ENCODE measurements around the gene RECQL. TPM values are rescaled to one million over a fixed set of nuclear protein-coding genes. Genes with fewer than 3 reads are reported as not detected.
"Not testable (repeated sequence)": the region's sequence is repeated elsewhere in the genome, so short reads cannot be mapped to it uniquely, and the experiment has no call there.

RECQL gene
- total and polyA plus RNA-seq, 7 donors, result 4.2 to 44.6 (median 30.8) TPM

GRCh38 chr12:21434699-21435098, 66.7 kb downstream of the RECQL start:
- intact Hi-C loops (cut with DNase I), result loop anchor here (5.0 to 10.0 kb wide), 2 partner anchors 68 to 220 kb away; partner anchors contain the start of genes GOLT1B, LDHB and RECQL
- 61 to 79% methylated on average over 2 of the region's 2 CpGs for whole genome bisulfite sequencing, 2 donors
- Histone ChIP-seq H3K36me3 (no peaks in the 10 kb centered on the region), H3K27me3 (no peaks in the 10 kb centered on the region), H3K9me3 (no peaks in the 10 kb centered on the region), H3K27ac (no peak overlapping the region), H3K4me3 (no peak overlapping the region), H3K4me1 (peaks cover 0 to 15% (median 7%) of the 10 kb centered on the region in 4 donors)
- TF ChIP-seq POLR2AphosphoS5 (IDR thresholded peaks at IDR 0.05) (no peak), POLR2A (IDR thresholded peaks at IDR 0.05) (no peak), EP300 (IDR thresholded peaks at IDR 0.05) (no peak), CTCF (IDR thresholded peaks at IDR 0.05) (no peak)
- DNase-seq, result no peak

- Histone ChIP-seq H3K27ac (no peak overlapping the region), H3K4me1 (peaks cover 0 to 4% (median 2%) of the 10 kb centered on the region in 4 donors), H3K4me3 (no peak overlapping the region), H3K9me3 (no peaks in the 10 kb centered on the region), H3K36me3 (no peaks in the 10 kb centered on the region), H3K27me3 (no peaks in the 10 kb centered on the region)
- DNase-seq, result no peak
- TF ChIP-seq POLR2A (IDR thresholded peaks at IDR 0.05), result no peak
- TF ChIP-seq CTCF (IDR thresholded peaks at IDR 0.05), result no peak
- intact Hi-C loops (cut with DNase I), result loop anchor here (10.0 kb wide), 1 partner anchor 221 kb away; the partner anchor contains the start of gene LDHB
- WGBS, 2 donors, result 12 to 59% methylated on average over 2 of the region's 2 CpGs
These were observed 67.9 kb downstream of the RECQL start for GRCh38 chr12:21433525-21433924.

GRCh38 chr12:21429994-21430393, 71.4 kb downstream of the RECQL start:
- Histone ChIP-seq H3K36me3 (no peaks in the 10 kb centered on the region), H3K9me3 (no peaks in the 10 kb centered on the region), H3K27ac (no peak overlapping the region), H3K4me3 (no peak overlapping the region), H3K27me3 (no peaks in the 10 kb centered on the region), H3K4me1 (no peaks in the 10 kb centered on the region)
- intact Hi-C loops (cut with DNase I), result loop anchor here (10.0 kb wide), 1 partner anchor 225 kb away; the partner anchor contains the start of gene LDHB
- no peak for DNase-seq
- no peak for TF ChIP-seq CTCF (IDR thresholded peaks at IDR 0.05)
- no peak for TF ChIP-seq POLR2AphosphoS5 (IDR thresholded peaks at IDR 0.05)
- no peak for TF ChIP-seq POLR2A (IDR thresholded peaks at IDR 0.05)
- no peak for TF ChIP-seq EP300 (IDR thresholded peaks at IDR 0.05)
- WGBS, 2 donors, result 51 to 65% methylated on average over 4 of the region's 4 CpGs

- no peak for DNase-seq
- no peak overlapping the region for H3K27ac ChIP-seq
- H3K9me3 ChIP-seq, result no peaks in the 10 kb centered on the region
- no peaks in the 10 kb centered on the region for H3K4me1 ChIP-seq
- H3K27me3 ChIP-seq, result no peaks in the 10 kb centered on the region
- H3K36me3 ChIP-seq, result no peaks in the 10 kb centered on the region
- no peak for TF ChIP-seq CTCF (IDR thresholded peaks at IDR 0.05)
- TF ChIP-seq POLR2A (IDR thresholded peaks at IDR 0.05), result no peak
- TF ChIP-seq POLR2AphosphoS5 (IDR thresholded peaks at IDR 0.05), result no peak
- TF ChIP-seq EP300 (IDR thresholded peaks at IDR 0.05), result no peak
- 78 to 88% methylated on average over 4 of the region's 4 CpGs for WGBS, 2 donors
- intact Hi-C loops (cut with DNase I), result no loop called here
- H3K4me3 ChIP-seq, result no peak overlapping the region
These were observed 73.2 kb downstream of the RECQL start for GRCh38 chr12:21428241-21428640.

GRCh38 chr12:21419009-21419699, 82.3 kb downstream of the RECQL start:
- 84 to 87% methylated on average over 30 of the region's 30 CpGs for WGBS, 2 donors
- H3K9me3 ChIP-seq; H3K27ac ChIP-seq; H3K4me3 ChIP-seq; H3K36me3 ChIP-seq; intact Hi-C loops (cut with DNase I); H3K4me1 ChIP-seq; H3K27me3 ChIP-seq; DNase-seq: not testable (repeated sequence)

Other genes starting within 250 kb of the RECQL start
- not detected for gene SLCO1A2, start 166.7 kb downstream of the RECQL start, total RNA-seq
- under 1 TPM in 1 of 3 donors, not detected in 2; under 0.01 TPM for gene SLCO1A2, start 166.7 kb downstream of the RECQL start, polyA plus RNA-seq
- not detected for gene IAPP, start 128.7 kb downstream of the RECQL start, total RNA-seq
- 1 to 10 TPM in 1 of 3 donors, not detected in 2; 2.4 TPM for gene IAPP, start 128.7 kb downstream of the RECQL start, polyA plus RNA-seq
- 10 to 100 TPM; 19.7 to 29.6 (median 25.3) TPM for gene PYROXD1, start 64.0 kb downstream of the RECQL start, total RNA-seq
- 10 to 100 TPM; 14.9 to 20.6 (median 20.4) TPM for gene PYROXD1, start 64.0 kb downstream of the RECQL start, polyA plus RNA-seq
- 10 to 100 TPM; 22.5 to 26.9 (median 25.3) TPM for gene GOLT1B, start 154 bp upstream of the RECQL start, total RNA-seq
- gene GOLT1B, start 154 bp upstream of the RECQL start, polyA plus RNA-seq, result 10 to 100 TPM in 2 of 3 donors, 1 to 10 TPM in 1; 7.8 to 18.0 (median 17.1) TPM
- under 1 TPM in 3 of 4 donors, not detected in 1; 0.68 to 0.99 (median 0.71) TPM for gene SPX, start 24.7 kb upstream of the RECQL start, total RNA-seq
- gene SPX, start 24.7 kb upstream of the RECQL start, polyA plus RNA-seq, result under 1 TPM in 2 of 3 donors, not detected in 1; 0.35 to 0.60 TPM
- gene GYS2, start 103.2 kb upstream of the RECQL start, total RNA-seq, result under 1 TPM in 1 of 4 donors, not detected in 3; 0.27 TPM
- gene GYS2, start 103.2 kb upstream of the RECQL start, polyA plus RNA-seq, result not detected
- gene LDHB, start 156.2 kb upstream of the RECQL start, total RNA-seq, result 100 to 1,000 TPM; 355 to 424 (median 379) TPM
- gene LDHB, start 156.2 kb upstream of the RECQL start, polyA plus RNA-seq, result 100 to 1,000 TPM; 217 to 404 (median 223) TPM